Suprapubic skin (tissue), 4 donors: ENCODE results near the gene ARL16. TPM values are rescaled to one million over a fixed set of nuclear protein-coding genes. Genes with fewer than 3 reads are reported as not detected.
"Not testable (repeated sequence)": the region's sequence is repeated elsewhere in the genome, so short reads cannot be mapped to it uniquely, and the experiment has no call there.

Experiments used
- DNase-seq, 2 donors: peaks; one replicate each; pipeline ENCODE4 v3.0.0-alpha.2; 2019; ENCODE audit warnings: low spot score in 2 of 2
- H3K27ac ChIP-seq: fragments of 200-600 bp; sonication (generic); one replicate; pipeline ENCODE4 v1.5.1; 2019
- H3K27me3 ChIP-seq: fragments of 200-600 bp; sonication (generic); one replicate; pipeline ENCODE4 v1.5.1; 2019
- H3K36me3 ChIP-seq: fragments of 200-600 bp; sonication (generic); one replicate; pipeline ENCODE4 v1.5.1; 2019
- H3K4me1 ChIP-seq: fragments of 200-600 bp; sonication (generic); one replicate; pipeline ENCODE4 v1.5.1; 2019
- H3K4me3 ChIP-seq: fragments of 200-600 bp; sonication (generic); one replicate; pipeline ENCODE4 v1.5.1; 2019; ENCODE audit warnings: mild to moderate bottlenecking
- H3K9me3 ChIP-seq: fragments of 200-600 bp; sonication (generic); one replicate; pipeline ENCODE4 v1.5.1; 2019
- EP300 ChIP-seq: sonication (generic); formaldehyde crosslinking; IDR thresholded peaks from one replicate; pipeline ENCODE4 v1.6.1; 2017; ENCODE audit warnings: antibody characterized with exemption
- POLR2A ChIP-seq, 2 donors: fragments of 450-650 bp; IDR thresholded peaks; one replicate each; pipeline ENCODE4 v1.6.1; 2017; ENCODE audit warnings: antibody characterized with exemption in 2 of 2, mild to moderate bottlenecking in 2 of 2, moderate library complexity in 2 of 2
- POLR2AphosphoS5 ChIP-seq, 3 donors: sonication (generic); formaldehyde crosslinking; IDR thresholded peaks; one replicate each; pipeline ENCODE4 v1.6.1; 2017; ENCODE audit warnings: antibody characterized with exemption in 3 of 3
- WGBS: methylation state at CpG from one replicate; pipeline ENCODE4 v1.1.5; 2018; 5-methylcytosine and 5-hydroxymethylcytosine counted together
- total RNA-seq, 4 donors: library from RNA; depleted of rRNA; stranded (reverse); fragments of >200 nt; gene quantifications; one replicate each; pipeline ENCODE4 v1.1.0, GENCODE V29; 2016
- TF ChIP-seq, protein P1 (sequence below), 2 donors: fragments of 200-600 bp in 1 of 2; fragments of 450-650 bp in 1 of 2; sonication (generic) in 1 of 2; IDR thresholded peaks; one replicate each; pipeline ENCODE4 v1.5.1; 2016 to 2019; ENCODE audit warnings: antibody characterized with exemption in 2 of 2, mild to moderate bottlenecking in 1 of 2, moderate library complexity in 1 of 2

ARL16 gene
- total RNA-seq, 4 donors from 2014 or later = 20.2 to 39.4 (median 36.2) TPM

DNA sequence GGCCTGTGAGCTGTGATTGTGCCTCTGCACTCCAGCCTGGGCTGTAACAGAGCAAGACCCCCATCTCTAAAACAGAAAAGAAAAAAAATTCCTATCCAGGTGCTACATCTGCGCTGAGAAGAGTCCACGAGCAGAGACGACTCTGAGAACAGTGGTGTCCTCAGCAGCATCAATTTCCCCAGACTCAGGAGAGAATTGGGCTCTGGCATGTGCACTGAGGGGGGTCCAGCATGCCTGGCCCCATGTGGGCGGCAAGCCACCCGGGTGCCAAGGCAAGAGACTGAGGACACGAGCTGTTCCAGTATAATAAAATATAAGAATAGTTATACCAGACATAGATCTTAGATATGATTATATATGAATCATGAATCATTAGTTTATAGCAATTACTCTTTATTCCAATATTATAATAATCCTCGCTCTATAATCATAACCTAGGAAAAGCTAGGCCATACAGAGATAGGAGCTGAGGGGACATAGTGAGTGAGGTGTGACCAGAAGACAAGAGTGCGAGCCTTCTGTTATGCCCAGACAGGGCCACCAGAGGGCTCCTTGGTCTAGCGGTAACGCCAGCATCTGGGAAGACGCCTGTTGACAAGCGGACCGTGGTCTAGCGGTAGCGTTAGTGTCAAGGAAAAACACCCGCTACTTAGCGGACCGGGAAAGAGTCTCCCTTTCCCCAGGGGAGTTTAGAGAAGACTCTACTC is 7.9 kb downstream of the ARL16 start:
- peaks cover 45% of the 10 kb centered on the region for H3K36me3 ChIP-seq
- not testable (repeated sequence) for H3K4me1 ChIP-seq, H3K9me3 ChIP-seq, H3K27ac ChIP-seq, H3K4me3 ChIP-seq, DNase-seq, H3K27me3 ChIP-seq
- 43% methylated on average over 18 of the region's 18 CpGs for WGBS
- TF ChIP-seq, protein P1, sequence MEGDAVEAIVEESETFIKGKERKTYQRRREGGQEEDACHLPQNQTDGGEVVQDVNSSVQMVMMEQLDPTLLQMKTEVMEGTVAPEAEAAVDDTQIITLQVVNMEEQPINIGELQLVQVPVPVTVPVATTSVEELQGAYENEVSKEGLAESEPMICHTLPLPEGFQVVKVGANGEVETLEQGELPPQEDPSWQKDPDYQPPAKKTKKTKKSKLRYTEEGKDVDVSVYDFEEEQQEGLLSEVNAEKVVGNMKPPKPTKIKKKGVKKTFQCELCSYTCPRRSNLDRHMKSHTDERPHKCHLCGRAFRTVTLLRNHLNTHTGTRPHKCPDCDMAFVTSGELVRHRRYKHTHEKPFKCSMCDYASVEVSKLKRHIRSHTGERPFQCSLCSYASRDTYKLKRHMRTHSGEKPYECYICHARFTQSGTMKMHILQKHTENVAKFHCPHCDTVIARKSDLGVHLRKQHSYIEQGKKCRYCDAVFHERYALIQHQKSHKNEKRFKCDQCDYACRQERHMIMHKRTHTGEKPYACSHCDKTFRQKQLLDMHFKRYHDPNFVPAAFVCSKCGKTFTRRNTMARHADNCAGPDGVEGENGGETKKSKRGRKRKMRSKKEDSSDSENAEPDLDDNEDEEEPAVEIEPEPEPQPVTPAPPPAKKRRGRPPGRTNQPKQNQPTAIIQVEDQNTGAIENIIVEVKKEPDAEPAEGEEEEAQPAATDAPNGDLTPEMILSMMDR (IDR thresholded peaks at IDR 0.05) = peak; percentile 54 to 79

DNA sequence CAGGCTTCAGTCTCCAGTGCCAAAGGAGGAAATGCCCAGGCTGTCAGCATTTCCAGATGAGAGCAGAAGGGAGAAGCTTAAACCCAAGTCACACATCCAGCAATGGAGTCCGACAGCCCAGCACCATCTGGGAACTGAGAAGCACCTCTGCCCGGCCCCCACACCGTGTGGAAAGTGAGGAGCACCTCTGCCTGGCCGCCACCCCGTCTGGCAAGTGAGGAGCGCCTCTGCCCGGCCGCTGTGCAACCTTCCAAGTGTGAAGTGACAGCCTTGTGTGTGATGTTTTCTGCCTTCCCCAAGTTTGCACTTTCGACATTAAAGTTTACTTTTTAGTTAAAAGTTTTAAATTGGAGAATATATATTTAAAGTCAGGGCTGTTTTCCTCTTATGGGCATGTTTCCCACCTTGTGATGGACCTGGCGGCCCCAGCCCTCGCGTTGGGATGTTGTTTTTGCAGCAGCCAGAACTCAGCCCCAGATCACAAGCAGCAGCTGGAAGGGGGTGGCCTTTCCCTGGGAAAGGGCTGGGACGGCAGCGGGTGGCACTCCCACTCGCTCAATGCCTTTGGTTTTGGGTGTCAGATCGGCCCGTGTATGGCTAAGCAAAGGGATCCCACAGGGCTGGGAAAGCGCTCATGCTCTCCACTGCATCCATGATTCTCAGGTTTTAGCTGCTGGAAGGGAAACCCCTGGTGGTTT is 9.9 kb downstream of the ARL16 start:
- TF ChIP-seq POLR2A (IDR thresholded peaks at IDR 0.05) = no peak
- TF ChIP-seq, protein P1 (IDR thresholded peaks at IDR 0.05) = no peak
- no peak for TF ChIP-seq POLR2AphosphoS5 (IDR thresholded peaks at IDR 0.05)
- TF ChIP-seq EP300 = no peak
- Histone ChIP-seq H3K27me3 (no peaks in the 10 kb centered on the region), H3K27ac (no peak overlapping the region), H3K9me3 (no peaks in the 10 kb centered on the region), H3K36me3 (peaks cover 60% of the 10 kb centered on the region), H3K4me1 (peaks cover 15% of the 10 kb centered on the region), H3K4me3 (no peak overlapping the region)
- 68% methylated on average over 17 of the region's 18 CpGs for WGBS
- DNase-seq = no peak

DNA sequence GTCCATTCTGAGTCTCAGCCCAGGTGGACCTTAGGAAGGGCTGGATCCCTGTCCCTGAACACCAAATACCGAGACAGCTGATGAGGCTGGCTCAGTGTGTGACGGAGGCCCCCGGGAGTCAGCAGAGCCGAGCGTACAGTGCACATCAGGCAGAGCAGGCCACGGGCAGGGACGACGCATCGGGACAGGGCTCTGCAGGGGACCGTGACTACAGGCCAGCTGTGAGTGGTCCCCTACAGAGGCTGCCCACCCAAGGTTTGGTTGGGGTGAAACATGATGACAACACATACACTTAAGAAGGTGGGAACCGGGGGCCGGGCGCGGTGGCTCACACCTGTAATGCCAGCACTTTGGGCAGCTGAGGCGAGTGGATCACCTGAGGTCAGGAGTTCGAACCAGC is 10.6 kb downstream of the ARL16 start:
- peaks cover 60% of the 10 kb centered on the region for H3K36me3 ChIP-seq
- no peak for DNase-seq

DNA sequence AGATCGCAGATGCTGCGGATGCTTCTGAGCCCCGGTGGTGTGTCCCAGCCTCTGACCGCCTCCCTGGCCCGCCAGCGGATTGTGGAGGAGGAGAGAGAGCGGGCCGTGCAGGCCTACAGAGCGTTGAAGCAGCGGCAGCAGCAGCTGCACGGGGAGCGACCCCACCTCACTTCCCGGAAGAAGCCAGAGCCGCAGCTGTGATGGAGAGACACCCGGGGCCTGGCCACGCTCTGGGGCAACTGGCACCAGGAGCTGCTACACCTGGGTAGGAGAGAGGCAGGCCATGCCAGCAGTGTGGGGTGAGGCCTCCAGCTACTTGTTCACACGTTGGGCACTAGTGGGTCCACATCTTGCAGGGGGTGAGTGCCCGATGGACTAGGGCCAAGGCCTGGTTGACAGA is 11.1 kb downstream of the ARL16 start:
- no peak for DNase-seq
- H3K4me1 ChIP-seq = peaks cover 27% of the 10 kb centered on the region
- peaks cover 60% of the 10 kb centered on the region for H3K36me3 ChIP-seq
- H3K9me3 ChIP-seq = no peaks in the 10 kb centered on the region
- TF ChIP-seq POLR2A (IDR thresholded peaks at IDR 0.05) (no peak), POLR2AphosphoS5 (IDR thresholded peaks at IDR 0.05) (no peak), EP300 (no peak)
- TF ChIP-seq, protein P1 (IDR thresholded peaks at IDR 0.05) = no peak
- no peak overlapping the region for H3K27ac ChIP-seq
- H3K27me3 ChIP-seq = no peaks in the 10 kb centered on the region
- WGBS = 83% methylated on average over 1 of the region's 18 CpGs
- no peak overlapping the region for H3K4me3 ChIP-seq

More for the DNA sequence above, 10.6 kb downstream of the ARL16 start:
- peaks cover 22% of the 10 kb centered on the region for H3K4me1 ChIP-seq
- no peak overlapping the region for H3K27ac ChIP-seq
- no peaks in the 10 kb centered on the region for H3K9me3 ChIP-seq
- no peak overlapping the region for H3K4me3 ChIP-seq
- TF ChIP-seq, protein P1 (IDR thresholded peaks at IDR 0.05) = no peak
- TF ChIP-seq POLR2AphosphoS5 (IDR thresholded peaks at IDR 0.05) (no peak), EP300 (no peak), POLR2A (IDR thresholded peaks at IDR 0.05) (no peak)
- no peaks in the 10 kb centered on the region for H3K27me3 ChIP-seq
- 90% methylated on average over 16 of the region's 16 CpGs for WGBS

DNA sequence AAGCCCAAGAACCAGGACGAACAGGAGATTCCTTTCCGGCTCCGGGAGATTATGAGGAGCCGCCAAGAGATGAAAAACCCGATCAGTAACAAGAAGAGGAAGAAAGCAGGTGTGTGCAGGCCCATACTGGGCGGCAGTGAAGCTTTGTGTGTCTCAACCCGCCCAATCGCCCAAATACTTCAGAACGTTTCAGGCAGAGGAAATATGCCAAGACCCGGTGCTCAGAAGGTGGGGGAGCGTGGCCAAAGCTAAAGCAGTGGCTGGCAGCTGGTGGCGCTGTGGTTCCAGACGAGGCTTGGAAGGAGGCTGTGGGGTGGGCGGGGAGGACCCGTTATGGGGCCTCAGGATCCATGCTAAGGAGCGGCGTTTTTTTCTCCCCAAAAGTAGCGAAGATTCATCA is 15.8 kb downstream of the ARL16 start:
- DNase-seq = no peak
- 54% methylated on average over 18 of the region's 18 CpGs for WGBS
- Histone ChIP-seq H3K27me3 (no peaks in the 10 kb centered on the region), H3K36me3 (peaks cover 40% of the 10 kb centered on the region), H3K4me1 (peaks cover 48% of the 10 kb centered on the region), H3K9me3 (no peaks in the 10 kb centered on the region), H3K27ac (peak overlapping the region; percentile 94), H3K4me3 (peak overlapping the region; percentile 99)
- TF ChIP-seq EP300 (no peak), POLR2A (IDR thresholded peaks at IDR 0.05) (no peak)
- TF ChIP-seq, protein P1 (IDR thresholded peaks at IDR 0.05) = peak in 1 of 2 donors; percentile 32
